Large intestine (tissue), 3 donors: Measurements from ENCODE around the gene FN1. TPM values are rescaled to one million over a fixed set of nuclear protein-coding genes. Genes with fewer than 3 reads are reported as not detected.

Experiments used
- DNase-seq, 2 donors: peaks; one replicate each; pipeline versions ENCODE4 v3.0.0 to v3.0.0-alpha.2; 2013
- H3K27ac ChIP-seq: one replicate; pipeline ENCODE4 v1.5.1; 2013; ENCODE audit warnings: low read length
- H3K27me3 ChIP-seq: 2 replicates; pipeline ENCODE4 v1.6.1; 2013; ENCODE audit warnings: low read length; ENCODE audit not compliant: control insufficient read depth, insufficient read depth
- H3K36me3 ChIP-seq: 2 replicates; pipeline ENCODE4 v1.6.1; 2013; ENCODE audit warnings: low read length; ENCODE audit not compliant: control insufficient read depth, insufficient read depth
- H3K4me1 ChIP-seq: one replicate; pipeline ENCODE4 v1.6.1; 2013; ENCODE audit warnings: low read length; ENCODE audit not compliant: control insufficient read depth, insufficient read depth
- H3K4me3 ChIP-seq: one replicate; pipeline ENCODE4 v1.5.1; 2013; ENCODE audit warnings: low read length
- H3K9me3 ChIP-seq: one replicate; pipeline ENCODE4 v1.6.1; 2013; ENCODE audit warnings: mild to moderate bottlenecking, low read depth, low read length, moderate library complexity; ENCODE audit not compliant: control insufficient read depth
- WGBS: methylation state at CpG from one replicate; pipeline ENCODE4 v1.1.5; 2013; ENCODE audit warnings: low lambda C conversion rate; ENCODE audit not compliant: insufficient coverage; 5-methylcytosine and 5-hydroxymethylcytosine counted together
- polyA plus RNA-seq: library from polyadenylated mRNA; unstranded; fragments of 120-200 nt; gene quantifications from one replicate; pipeline ENCODE4 v1.2.1, GENCODE V29; 2013

The FN1 gene
- polyA plus RNA-seq, 1 donor: 216 TPM

GRCh38 chr2:215396595-215397313 is 39.1 kb downstream of the FN1 start:
- peaks cover 46% of the 10 kb centered on the region for H3K36me3 ChIP-seq
- no peaks in the 10 kb centered on the region for H3K4me1 ChIP-seq
- H3K4me3 ChIP-seq: no peak overlapping the region
- no peak for DNase-seq
- H3K9me3 ChIP-seq: peaks cover 6% of the 10 kb centered on the region
- H3K27me3 ChIP-seq: no peaks in the 10 kb centered on the region
- no CpG with 5 or more reads among the region's 2 CpGs for WGBS
- no peak overlapping the region for H3K27ac ChIP-seq

GRCh38 chr2:215395687-215396460 is 40.0 kb downstream of the FN1 start:
- no peak for DNase-seq
- Histone ChIP-seq H3K27ac (no peak overlapping the region), H3K36me3 (peaks cover 50% of the 10 kb centered on the region)

GRCh38 chr2:215394102-215394805 is 41.6 kb downstream of the FN1 start:
- H3K36me3 ChIP-seq: peaks cover 57% of the 10 kb centered on the region
- no peaks in the 10 kb centered on the region for H3K4me1 ChIP-seq
- no peaks in the 10 kb centered on the region for H3K27me3 ChIP-seq
- no peak overlapping the region for H3K4me3 ChIP-seq
- H3K27ac ChIP-seq: no peak overlapping the region
- peaks cover 9% of the 10 kb centered on the region for H3K9me3 ChIP-seq
- DNase-seq: no peak
- no CpG with 5 or more reads among the region's 7 CpGs for WGBS

More at GRCh38 chr2:215395687-215396460, 40.0 kb downstream of the FN1 start:
- H3K4me3 ChIP-seq: no peak overlapping the region
- H3K27me3 ChIP-seq: no peaks in the 10 kb centered on the region
- H3K9me3 ChIP-seq: peaks cover 9% of the 10 kb centered on the region
- H3K4me1 ChIP-seq: no peaks in the 10 kb centered on the region
- no CpG with 5 or more reads among the region's 5 CpGs for WGBS

GRCh38 chr2:215392687-215393270 is 43.1 kb downstream of the FN1 start:
- no peak for DNase-seq
- no peak overlapping the region for H3K4me3 ChIP-seq
- no peaks in the 10 kb centered on the region for H3K4me1 ChIP-seq
- 81% methylated on average over 3 of the region's 12 CpGs for WGBS
- H3K27ac ChIP-seq: no peak overlapping the region
- H3K9me3 ChIP-seq: peaks cover 9% of the 10 kb centered on the region
- no peaks in the 10 kb centered on the region for H3K27me3 ChIP-seq
- H3K36me3 ChIP-seq: peaks cover 56% of the 10 kb centered on the region

- DNase-seq: no peak
- Histone ChIP-seq H3K36me3 (peaks cover 55% of the 10 kb centered on the region), H3K4me1 (no peaks in the 10 kb centered on the region), H3K4me3 (no peak overlapping the region), H3K27ac (no peak overlapping the region), H3K27me3 (no peaks in the 10 kb centered on the region), H3K9me3 (peaks cover 6% of the 10 kb centered on the region)
Observed at GRCh38 chr2:215392164-215392563, 43.7 kb downstream of the FN1 start.

- 96% methylated on average over 4 of the region's 5 CpGs for WGBS
- no peak for DNase-seq
- Histone ChIP-seq H3K27me3 (no peaks in the 10 kb centered on the region), H3K36me3 (peaks cover 54% of the 10 kb centered on the region), H3K9me3 (peaks cover 10% of the 10 kb centered on the region), H3K4me3 (no peak overlapping the region), H3K4me1 (no peaks in the 10 kb centered on the region), H3K27ac (no peak overlapping the region)
Observed at GRCh38 chr2:215391531-215391930, 44.3 kb downstream of the FN1 start.

GRCh38 chr2:215390550-215390913 is 45.3 kb downstream of the FN1 start:
- Histone ChIP-seq H3K27ac (no peak overlapping the region), H3K27me3 (no peaks in the 10 kb centered on the region), H3K4me3 (no peak overlapping the region), H3K9me3 (peaks cover 10% of the 10 kb centered on the region), H3K36me3 (peaks cover 56% of the 10 kb centered on the region), H3K4me1 (no peaks in the 10 kb centered on the region)
- WGBS: no CpG with 5 or more reads among the region's 2 CpGs
- no peak for DNase-seq

GRCh38 chr2:215388002-215388728 is 47.7 kb downstream of the FN1 start:
- Histone ChIP-seq H3K4me3 (no peak overlapping the region), H3K27me3 (no peaks in the 10 kb centered on the region), H3K4me1 (no peaks in the 10 kb centered on the region), H3K36me3 (peaks cover 58% of the 10 kb centered on the region), H3K27ac (no peak overlapping the region), H3K9me3 (peaks cover 14% of the 10 kb centered on the region)
- no peak for DNase-seq
- no CpG with 5 or more reads among the region's 7 CpGs for WGBS

GRCh38 chr2:215386566-215386965 is 49.3 kb downstream of the FN1 start:
- no peak for DNase-seq
- WGBS: no CpG with 5 or more reads among the region's 7 CpGs
- no peak overlapping the region for H3K27ac ChIP-seq
- H3K36me3 ChIP-seq: peaks cover 53% of the 10 kb centered on the region
- no peaks in the 10 kb centered on the region for H3K27me3 ChIP-seq
- no peaks in the 10 kb centered on the region for H3K4me1 ChIP-seq
- H3K4me3 ChIP-seq: no peak overlapping the region
- H3K9me3 ChIP-seq: peaks cover 12% of the 10 kb centered on the region

GRCh38 chr2:215384710-215385109 is 51.2 kb downstream of the FN1 start:
- Histone ChIP-seq H3K36me3 (peaks cover 57% of the 10 kb centered on the region), H3K9me3 (peaks cover 13% of the 10 kb centered on the region), H3K27me3 (no peaks in the 10 kb centered on the region), H3K4me1 (no peaks in the 10 kb centered on the region), H3K27ac (no peak overlapping the region), H3K4me3 (no peak overlapping the region)
- no peak for DNase-seq
- WGBS: 60% methylated on average over 3 of the region's 7 CpGs
